ENCODE measurements around the gene SNX11.

DNA sequence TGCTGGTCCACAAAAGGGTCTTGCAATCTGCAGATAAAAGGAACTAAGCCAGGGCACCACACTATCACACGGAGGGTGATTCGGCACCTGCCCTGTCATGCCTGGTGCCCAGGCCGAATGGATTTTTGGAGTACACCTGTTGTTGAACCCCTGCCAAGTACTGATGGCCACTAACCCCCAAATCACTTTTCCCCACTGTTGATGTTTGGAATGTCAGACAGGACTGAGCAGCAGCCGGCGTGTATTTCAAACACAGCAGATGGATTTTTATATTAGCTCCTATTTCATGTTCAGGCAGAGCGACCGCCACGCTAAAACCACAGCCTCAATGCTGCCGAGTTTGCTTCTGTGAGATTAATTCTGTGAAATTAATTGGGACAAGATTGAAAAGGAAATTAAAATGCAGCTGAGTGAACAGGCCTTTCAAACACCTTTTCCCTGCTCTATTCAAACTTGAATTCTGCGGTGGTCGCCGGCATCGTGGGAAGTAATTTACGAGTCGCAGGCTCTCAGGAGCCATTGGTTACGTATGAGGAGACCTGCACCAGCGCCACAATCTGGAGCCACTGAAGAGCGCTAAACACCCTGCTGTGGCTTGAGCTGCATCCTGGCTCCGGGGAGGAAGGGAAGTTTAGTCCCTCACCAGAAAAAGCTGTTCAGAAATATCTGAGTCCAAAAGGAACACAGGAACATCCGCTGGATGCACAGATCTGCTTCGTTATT lies 48.5 kb downstream of the SNX11 start:
- TF ChIP-seq CTCF (IDR thresholded peaks at IDR 0.05) (no peak), EP300 (IDR thresholded peaks at IDR 0.05) (no peak)
